Kidney (tissue), 14 donors: Measurements from ENCODE around the gene NAALADL1. TPM values are rescaled to one million over a fixed set of nuclear protein-coding genes. Genes with fewer than 3 reads are reported as not detected.

Experiments used
- DNase-seq, 5 donors: peaks; one replicate each; pipeline ENCODE4 v3.0.0-alpha.2; 2013 to 2020
- FAIRE-seq: peaks from 2 replicates; lab custom pipeline; 2012; peaks lifted over from hg19 to GRCh38; lab: Jason Lieb, UNC
- H3K27ac ChIP-seq, 2 donors: one replicate each; pipeline ENCODE4 v1.7.0; 2013; ENCODE audit warnings: low read depth in 2 of 2, low read length in 2 of 2, inconsistent platforms in 1 of 2
- H3K27me3 ChIP-seq: one replicate; pipeline ENCODE4 v1.7.1; 2013; ENCODE audit warnings: low read length, inconsistent platforms; ENCODE audit not compliant: control insufficient read depth, insufficient read depth
- H3K36me3 ChIP-seq, 3 donors: one replicate each; pipeline versions ENCODE4 v1.7.0 to v1.7.1; 2013; ENCODE audit warnings: low read length in 3 of 3, control low read depth in 1 of 3, inconsistent platforms in 1 of 3; ENCODE audit not compliant: insufficient read depth in 3 of 3, control insufficient read depth in 2 of 3
- H3K4me1 ChIP-seq, 3 donors: one replicate each; pipeline versions ENCODE4 v1.7.0 to v1.7.1; 2013; ENCODE audit warnings: low read length in 3 of 3, inconsistent platforms in 1 of 3, low read depth in 1 of 3; ENCODE audit not compliant: control insufficient read depth in 2 of 3, insufficient read depth in 2 of 3
- H3K4me3 ChIP-seq, 3 donors: one replicate each; pipeline versions ENCODE4 v1.7.0 to v1.8.1; 2013; ENCODE audit warnings: low read length in 3 of 3, control low read depth in 1 of 3, inconsistent platforms in 1 of 3
- H3K9ac ChIP-seq, 3 donors: one replicate each; pipeline versions ENCODE4 v1.7.0 to v1.7.1; 2013; ENCODE audit warnings: low read length in 3 of 3, control low read depth in 1 of 3, inconsistent platforms in 1 of 3
- H3K9me3 ChIP-seq, 3 donors: one replicate each; pipeline versions ENCODE4 v1.7.0 to v1.7.1; 2013; ENCODE audit warnings: low read length in 3 of 3, control low read depth in 1 of 3, inconsistent platforms in 1 of 3; ENCODE audit not compliant: control insufficient read depth in 2 of 3, insufficient read depth in 1 of 3
- CTCF ChIP-seq: IDR thresholded peaks from 3 replicates; pipeline ENCODE4 v1.5.1; 2012; ENCODE audit warnings: mild to moderate bottlenecking, moderate library complexity, borderline replicate concordance; ENCODE audit not compliant: insufficient read depth; ENCODE audit errors: extremely low read depth
- intact Hi-C: fragments of 100-400 bp; cut with DNase I; formaldehyde crosslinking; loops from one replicate; pipeline ENCODE4 v1.11.1; 2022
- polyA plus RNA-seq: library from polyadenylated mRNA; stranded (reverse); fragments of 350-450 nt; fragmentation: Illumina TruSeq; extraction: RNeasy Lipid Tissue Mini Kit (QIAGEN cat#74804); gene quantifications from one replicate; pipeline ENCODE4 v1.2.3, GENCODE V29; 2014; ENCODE audit warnings: low read depth, low replicate concordance; ENCODE audit not compliant: insufficient read depth
- total RNA-seq: library from RNA; stranded (reverse); fragmentation: NEBNext Ultra II Directional; extraction: Animal tissue kit (Norgen Biotek cat#: 25700); gene quantifications from one replicate; pipeline ENCODE4 v1.2.1, GENCODE V29; 2021
- donor health status: control.
- donor health status: control.
- donor health status: control.
- donor health status: control.
- donor health status: control.
- donor health status: DM: yes; HTN: yes; CAD: no.
- donor health status: Normal renal cell carcinoma (clear cell type).

Gene NAALADL1
- total and polyA plus RNA-seq, 2 donors from 2014 or later, result 9.4 to 17.1 TPM

- no peak for TF ChIP-seq CTCF
- Histone ChIP-seq H3K27ac (no peak overlapping the region), H3K4me3 (no peak overlapping the region), H3K9me3 (no peaks in the 10 kb centered on the region), H3K4me1 (peaks cover 0 to 3% (median 0%) of the 10 kb centered on the region in 3 donors), H3K36me3 (peaks cover 0 to 22% (median 18%) of the 10 kb centered on the region in 3 donors), H3K9ac (no peak overlapping the region), H3K27me3 (no peaks in the 10 kb centered on the region)
- intact Hi-C loops, result no loop called here
- DNase-seq (no peak), FAIRE-seq (no peak)
These were observed 21.4 kb downstream of the NAALADL1 start for GRCh38 chr11:65036931-65037330.

GRCh38 chr11:65035579-65035978, 22.8 kb downstream of the NAALADL1 start:
- DNase-seq (peak in 2 of 5 donors; percentile 19 to 22), FAIRE-seq (no peak)
- no peaks in the 10 kb centered on the region for H3K9me3 ChIP-seq
- no peaks in the 10 kb centered on the region for H3K4me1 ChIP-seq
- TF ChIP-seq CTCF, result no peak
- peaks cover 0 to 25% (median 21%) of the 10 kb centered on the region in 3 donors for H3K36me3 ChIP-seq
- intact Hi-C loops, result no loop called here
- no peak overlapping the region for H3K4me3 ChIP-seq
- no peak overlapping the region for H3K27ac ChIP-seq
- no peaks in the 10 kb centered on the region for H3K27me3 ChIP-seq
- no peak overlapping the region for H3K9ac ChIP-seq

- FAIRE-seq (no peak), DNase-seq (no peak)
- Histone ChIP-seq H3K36me3 (peaks cover 0 to 25% (median 21%) of the 10 kb centered on the region in 3 donors), H3K9ac (no peak overlapping the region), H3K27ac (no peak overlapping the region), H3K9me3 (no peaks in the 10 kb centered on the region), H3K27me3 (no peaks in the 10 kb centered on the region), H3K4me1 (no peaks in the 10 kb centered on the region), H3K4me3 (no peak overlapping the region)
- TF ChIP-seq CTCF, result no peak
- intact Hi-C loops, result no loop called here
These were observed 23.9 kb downstream of the NAALADL1 start for GRCh38 chr11:65034423-65034822.

GRCh38 chr11:65032216-65032615, 26.1 kb downstream of the NAALADL1 start:
- Histone ChIP-seq H3K4me3 (no peak overlapping the region), H3K36me3 (peaks cover 0 to 18% (median 14%) of the 10 kb centered on the region in 3 donors), H3K27ac (no peak overlapping the region), H3K9me3 (no peaks in the 10 kb centered on the region), H3K9ac (no peak overlapping the region), H3K27me3 (no peaks in the 10 kb centered on the region), H3K4me1 (peaks cover 0 to 4% (median 0%) of the 10 kb centered on the region in 3 donors)
- no peak for FAIRE-seq
- intact Hi-C loops, result no loop called here
- TF ChIP-seq CTCF, result no peak
- DNase-seq, result no peak
